Thyroid gland (tissue), 4 donors: ENCODE data around the gene HRG.

Experiments
- CTCF ChIP-seq, 6 experiments: fragments of 200-600 bp in 3 of 6; fragments of 450-650 bp in 3 of 6; sonication (generic) in 3 of 6; IDR thresholded peaks; one replicate each; pipeline ENCODE4 v1.5.1; 2016 to 2019; ENCODE audit warnings: antibody characterized with exemption in 6 of 6, mild to moderate bottlenecking in 2 of 6, inconsistent platforms in 1 of 6, moderate library complexity in 1 of 6
- POLR2A ChIP-seq, 2 donors: fragments of 450-650 bp; IDR thresholded peaks; one replicate each; pipeline ENCODE4 v1.6.1; 2017; ENCODE audit warnings: antibody characterized with exemption in 2 of 2, mild to moderate bottlenecking in 2 of 2, moderate library complexity in 1 of 2

GRCh38 chr3:186719945-186720739, 54.3 kb downstream of the HRG start:
- no peak for TF ChIP-seq POLR2A (IDR thresholded peaks at IDR 0.05)
- TF ChIP-seq CTCF (IDR thresholded peaks at IDR 0.05): no peak
